ENCODE data around the gene BEND5. TPM values are rescaled to one million over a fixed set of nuclear protein-coding genes. Genes with fewer than 3 reads are reported as not detected.
A peak's percentile ranks its signal among the peaks of the same experiment; 100 is the strongest.

BEND5 gene, protein sequence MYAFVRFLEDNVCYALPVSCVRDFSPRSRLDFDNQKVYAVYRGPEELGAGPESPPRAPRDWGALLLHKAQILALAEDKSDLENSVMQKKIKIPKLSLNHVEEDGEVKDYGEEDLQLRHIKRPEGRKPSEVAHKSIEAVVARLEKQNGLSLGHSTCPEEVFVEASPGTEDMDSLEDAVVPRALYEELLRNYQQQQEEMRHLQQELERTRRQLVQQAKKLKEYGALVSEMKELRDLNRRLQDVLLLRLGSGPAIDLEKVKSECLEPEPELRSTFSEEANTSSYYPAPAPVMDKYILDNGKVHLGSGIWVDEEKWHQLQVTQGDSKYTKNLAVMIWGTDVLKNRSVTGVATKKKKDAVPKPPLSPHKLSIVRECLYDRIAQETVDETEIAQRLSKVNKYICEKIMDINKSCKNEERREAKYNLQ
- 2.2 TPM for total RNA-seq
- 1 to 10 TPM in 3 of 4 donors, under 1 TPM in 1; 0.56 to 2.2 (median 1.5) TPM for polyA plus RNA-seq

DNA sequence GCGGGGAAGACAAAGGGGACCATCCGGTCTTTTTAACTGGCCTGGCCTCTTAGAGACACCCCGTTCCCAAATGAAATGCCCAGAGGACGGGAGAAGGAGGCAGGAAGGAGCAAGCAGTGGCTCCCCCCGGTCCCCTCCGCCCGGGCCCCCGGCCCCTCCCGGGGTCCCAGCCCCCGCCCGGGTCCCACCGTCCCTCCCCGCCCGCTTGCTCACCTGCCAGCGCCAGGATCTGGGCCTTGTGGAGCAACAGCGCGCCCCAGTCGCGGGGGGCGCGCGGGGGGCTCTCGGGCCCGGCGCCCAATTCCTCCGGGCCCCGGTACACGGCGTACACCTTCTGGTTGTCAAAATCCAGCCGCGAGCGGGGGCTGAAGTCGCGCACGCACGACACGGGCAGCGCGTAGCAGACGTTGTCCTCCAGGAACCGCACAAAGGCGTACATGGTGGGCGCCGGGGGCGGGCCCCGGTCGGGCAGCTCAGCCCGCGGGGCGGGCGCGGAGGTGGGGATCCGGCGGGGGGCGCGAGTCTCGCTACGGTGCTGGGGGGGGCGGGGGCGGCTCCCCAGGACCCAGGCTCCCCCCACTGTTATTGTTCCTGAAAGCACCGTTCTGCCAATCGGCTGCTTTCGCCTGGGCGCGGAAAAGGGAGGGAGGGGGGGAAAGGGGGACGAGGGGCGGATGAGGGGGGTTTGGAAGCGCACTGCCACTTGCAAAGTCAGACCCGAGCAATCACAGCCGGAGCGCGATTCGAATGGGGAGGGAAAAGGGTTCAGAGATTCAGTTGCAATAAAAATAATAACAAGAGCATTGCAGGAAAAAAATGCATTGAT lies at the start of gene BEND5:
TSS of gene BEND5 (minus strand) at position 499 of the 826 bp plus-strand sequence. CDS start at position 439, 60 bp downstream.
- Mint-ChIP-seq H3K9me3 (peaks cover 0 to 11% (median 0%) of the 10 kb centered on the region in 7 donors), H3K4me3 (peak within 1 kb of the TSS; percentile 79 to 91 (median 84)), H3K36me3 (no peaks in the 10 kb centered on the region), H3K4me1 (peaks cover 0 to 36% (median 11%) of the 10 kb centered on the region in 4 donors), H3K27me3 (peaks cover 37% of the 10 kb centered on the region), H3K27ac (peak within 1 kb of the TSS; percentile 77 to 98 (median 92))
- Histone ChIP-seq H3K27me3 (ENCODE audit: control insufficient read depth, insufficient read depth, low read length) (peaks cover 8% of the 10 kb centered on the region), H3K36me3 (ENCODE audit: control insufficient read depth, insufficient read depth, low read length) (no peaks in the 10 kb centered on the region), H3K27ac (ENCODE audit: insufficient read depth, low read length, poor library complexity, severe bottlenecking) (peak within 1 kb of the TSS; percentile 49), H3K4me1 (ENCODE audit: control insufficient read depth, insufficient read depth, low read length, poor library complexity, severe bottlenecking) (peaks cover 3% of the 10 kb centered on the region), H3K9me3 (ENCODE audit: control insufficient read depth in 2 of 2, low read length in 2 of 2) (no peaks in the 10 kb centered on the region), H3K4me3 (ENCODE audit: low read depth, low read length) (peak within 1 kb of the TSS; percentile 53)
- DNase-seq (peak; percentile 35 to 66 (median 52)), ATAC-seq (ENCODE audit: low read depth in 2 of 2) (peak; percentile 40 to 60)

DNA sequence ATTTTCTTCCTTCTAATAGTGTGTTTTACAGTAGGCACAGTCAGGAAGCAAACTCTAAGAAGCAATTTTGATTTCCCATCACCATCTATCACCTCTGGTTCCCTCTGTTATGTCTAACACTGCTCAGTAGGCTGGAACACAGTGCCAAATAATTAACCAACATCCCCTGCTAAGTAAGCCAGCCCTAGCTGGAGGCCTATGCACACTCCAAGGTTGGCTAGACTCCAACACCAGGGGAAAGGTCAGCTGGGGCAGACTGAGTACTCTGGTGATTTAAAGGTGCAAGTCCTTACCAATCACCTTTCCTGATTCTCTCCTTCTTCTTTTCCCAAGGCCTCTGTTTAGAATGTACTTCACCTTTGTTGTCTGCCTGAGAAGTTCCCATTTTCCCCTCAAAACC lies 46.5 kb upstream of the BEND5 start:
- Mint-ChIP-seq H3K9me3 (peaks cover 0 to 2% (median 0%) of the 10 kb centered on the region in 7 donors), H3K27ac (no peak overlapping the region), H3K4me3 (no peak overlapping the region), H3K4me1 (no peaks in the 10 kb centered on the region), H3K27me3 (no peaks in the 10 kb centered on the region), H3K36me3 (no peaks in the 10 kb centered on the region)
- H3K27ac ChIP-seq (ENCODE audit: insufficient read depth, low read length, poor library complexity, severe bottlenecking) = no peak overlapping the region
- ATAC-seq (ENCODE audit: low read depth in 2 of 2) = no peak
- H3K4me3 ChIP-seq (ENCODE audit: low read depth, low read length) = no peak overlapping the region
- no peak for DNase-seq
- H3K36me3 ChIP-seq (ENCODE audit: control insufficient read depth, insufficient read depth, low read length) = no peaks in the 10 kb centered on the region
- H3K9me3 ChIP-seq (ENCODE audit: control insufficient read depth in 2 of 2, low read length in 2 of 2) = no peaks in the 10 kb centered on the region
- H3K4me1 ChIP-seq (ENCODE audit: control insufficient read depth, insufficient read depth, low read length, poor library complexity, severe bottlenecking) = no peaks in the 10 kb centered on the region
- H3K27me3 ChIP-seq (ENCODE audit: control insufficient read depth, insufficient read depth, low read length) = no peaks in the 10 kb centered on the region

DNA sequence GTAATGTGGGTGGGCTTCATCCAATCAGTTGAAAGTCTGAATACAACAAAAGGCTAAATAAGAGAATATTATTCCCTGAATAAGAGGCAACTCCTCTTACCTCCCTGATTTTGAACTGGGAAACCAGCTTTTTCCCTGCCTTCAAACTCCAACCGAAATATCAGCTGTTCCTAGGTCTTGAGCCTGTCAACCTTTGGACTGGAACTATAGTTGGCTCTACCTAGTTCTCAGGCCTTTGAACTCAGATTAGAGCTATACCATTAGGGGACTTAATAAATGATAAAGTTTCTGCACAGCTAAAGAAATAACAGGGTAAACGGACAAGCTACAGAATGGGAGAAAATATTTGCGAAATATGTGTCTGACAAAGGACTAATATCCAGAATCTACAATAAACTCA lies 43.8 kb upstream of the BEND5 start:
- H3K4me1 Mint-ChIP-seq = no peaks in the 10 kb centered on the region

DNA sequence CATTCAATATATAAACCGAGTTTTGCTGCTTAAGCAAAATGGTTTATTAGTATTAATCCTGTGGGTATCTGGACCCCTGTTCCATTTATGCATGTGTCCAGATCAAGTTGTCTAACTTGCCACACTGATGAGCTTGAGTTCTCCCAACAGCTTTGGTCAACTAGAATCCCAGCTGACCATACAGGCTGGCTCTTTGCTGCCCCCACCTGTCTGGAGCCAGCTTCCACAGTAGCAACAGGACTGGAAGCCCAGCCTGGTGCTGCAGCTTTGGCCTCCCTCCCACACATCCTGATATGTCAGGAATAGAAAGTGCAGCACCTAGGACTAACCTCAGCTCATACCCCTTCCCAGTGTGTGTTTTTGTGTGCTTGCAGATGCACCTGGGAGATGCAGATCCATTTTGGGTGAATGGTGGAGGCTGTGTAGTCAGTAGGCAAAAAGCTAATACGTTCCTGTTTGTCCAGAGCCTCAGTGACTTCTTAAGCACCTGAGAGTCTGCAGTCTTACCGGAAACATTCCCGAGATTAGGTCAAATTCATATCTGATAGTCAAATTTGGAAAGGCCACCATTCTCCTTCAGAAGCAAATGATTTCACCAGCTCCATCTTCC lies 40.9 kb upstream of the BEND5 start:
- H3K4me3 ChIP-seq (ENCODE audit: low read depth, low read length) = no peak overlapping the region
- peak in 1 of 3 donors; percentile 15 for DNase-seq

More for the DNA sequence above, 43.8 kb upstream of the BEND5 start:
- Histone ChIP-seq H3K4me1 (ENCODE audit: control insufficient read depth, insufficient read depth, low read length, poor library complexity, severe bottlenecking) (no peaks in the 10 kb centered on the region), H3K9me3 (ENCODE audit: control insufficient read depth in 2 of 2, low read length in 2 of 2) (no peaks in the 10 kb centered on the region), H3K36me3 (ENCODE audit: control insufficient read depth, insufficient read depth, low read length) (no peaks in the 10 kb centered on the region), H3K27me3 (ENCODE audit: control insufficient read depth, insufficient read depth, low read length) (no peaks in the 10 kb centered on the region), H3K4me3 (ENCODE audit: low read depth, low read length) (no peak overlapping the region), H3K27ac (ENCODE audit: insufficient read depth, low read length, poor library complexity, severe bottlenecking) (no peak overlapping the region)
- ATAC-seq (ENCODE audit: low read depth in 2 of 2) = no peak
- Mint-ChIP-seq H3K9me3 (peaks cover 0 to 2% (median 0%) of the 10 kb centered on the region in 7 donors), H3K4me3 (no peak overlapping the region), H3K36me3 (no peaks in the 10 kb centered on the region), H3K27ac (no peak overlapping the region), H3K27me3 (no peaks in the 10 kb centered on the region)
- no peak for DNase-seq

DNA sequence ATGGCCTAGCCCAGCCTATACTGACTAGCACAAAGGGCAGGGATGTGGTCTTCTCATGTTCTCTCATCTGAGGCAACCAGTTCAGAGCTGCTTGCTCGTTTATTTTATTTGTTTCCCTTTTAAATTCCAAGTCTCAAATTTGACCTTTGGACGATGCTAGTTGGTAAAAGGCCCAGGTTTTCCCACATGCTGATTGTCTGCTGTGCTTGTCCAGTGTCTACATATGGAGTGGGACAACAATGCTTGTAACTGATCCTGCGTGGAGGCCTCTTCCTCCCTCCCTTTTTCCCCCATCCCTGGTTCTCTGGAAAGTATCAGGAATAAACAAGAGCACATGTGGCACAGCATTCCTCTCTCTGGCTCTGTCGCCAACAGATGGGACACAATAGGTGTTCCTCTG lies 34.0 kb upstream of the BEND5 start:
- peaks cover 0 to 8% (median 0%) of the 10 kb centered on the region in 7 donors for H3K9me3 Mint-ChIP-seq
- no peak for DNase-seq
- ATAC-seq (ENCODE audit: low read depth in 2 of 2) = no peak
- no peak overlapping the region for H3K27ac ChIP-seq (ENCODE audit: insufficient read depth, low read length, poor library complexity, severe bottlenecking)
- H3K4me3 ChIP-seq (ENCODE audit: low read depth, low read length) = no peak overlapping the region
- H3K27me3 Mint-ChIP-seq = no peaks in the 10 kb centered on the region
- H3K4me3 Mint-ChIP-seq = no peak overlapping the region
- no peaks in the 10 kb centered on the region for H3K27me3 ChIP-seq (ENCODE audit: control insufficient read depth, insufficient read depth, low read length)
- H3K36me3 Mint-ChIP-seq = no peaks in the 10 kb centered on the region
- no peaks in the 10 kb centered on the region for H3K4me1 Mint-ChIP-seq
- no peaks in the 10 kb centered on the region for H3K36me3 ChIP-seq (ENCODE audit: control insufficient read depth, insufficient read depth, low read length)
- H3K9me3 ChIP-seq (ENCODE audit: control insufficient read depth in 2 of 2, low read length in 2 of 2) = no peaks in the 10 kb centered on the region
- H3K4me1 ChIP-seq (ENCODE audit: control insufficient read depth, insufficient read depth, low read length, poor library complexity, severe bottlenecking) = no peaks in the 10 kb centered on the region
- no peak overlapping the region for H3K27ac Mint-ChIP-seq

More for the DNA sequence above, 40.9 kb upstream of the BEND5 start:
- Mint-ChIP-seq H3K4me1 (no peaks in the 10 kb centered on the region), H3K9me3 (peaks cover 0 to 4% (median 0%) of the 10 kb centered on the region in 7 donors), H3K27me3 (no peaks in the 10 kb centered on the region), H3K4me3 (no peak overlapping the region), H3K36me3 (no peaks in the 10 kb centered on the region), H3K27ac (no peak overlapping the region)
- Histone ChIP-seq H3K27me3 (ENCODE audit: control insufficient read depth, insufficient read depth, low read length) (no peaks in the 10 kb centered on the region), H3K9me3 (ENCODE audit: control insufficient read depth in 2 of 2, low read length in 2 of 2) (no peaks in the 10 kb centered on the region), H3K36me3 (ENCODE audit: control insufficient read depth, insufficient read depth, low read length) (no peaks in the 10 kb centered on the region), H3K27ac (ENCODE audit: insufficient read depth, low read length, poor library complexity, severe bottlenecking) (no peak overlapping the region), H3K4me1 (ENCODE audit: control insufficient read depth, insufficient read depth, low read length, poor library complexity, severe bottlenecking) (no peaks in the 10 kb centered on the region)
- ATAC-seq (ENCODE audit: low read depth in 2 of 2) = no peak

DNA sequence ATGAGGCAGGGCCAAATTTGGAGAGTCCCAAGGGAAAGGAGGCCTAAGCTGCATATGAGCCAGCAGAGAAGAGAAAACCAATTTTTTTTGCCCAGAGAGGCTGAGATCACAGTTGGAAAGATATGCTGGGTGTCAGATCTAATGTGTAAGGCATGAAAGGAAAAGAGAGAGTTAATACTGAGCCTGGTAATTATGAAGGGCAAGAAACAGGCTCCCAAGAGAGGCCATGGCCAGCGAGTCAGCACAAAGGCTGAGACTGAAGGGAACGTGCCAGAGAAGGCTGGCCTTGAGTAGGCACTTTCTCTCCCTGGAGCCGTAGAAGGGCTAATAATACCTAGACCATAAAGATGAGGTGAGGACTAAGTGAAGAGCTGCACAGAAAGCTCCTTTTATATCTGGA lies 31.8 kb upstream of the BEND5 start:
- H3K9me3 Mint-ChIP-seq = peaks cover 0 to 7% (median 2%) of the 10 kb centered on the region in 7 donors
- no peak overlapping the region for H3K27ac Mint-ChIP-seq

DNA sequence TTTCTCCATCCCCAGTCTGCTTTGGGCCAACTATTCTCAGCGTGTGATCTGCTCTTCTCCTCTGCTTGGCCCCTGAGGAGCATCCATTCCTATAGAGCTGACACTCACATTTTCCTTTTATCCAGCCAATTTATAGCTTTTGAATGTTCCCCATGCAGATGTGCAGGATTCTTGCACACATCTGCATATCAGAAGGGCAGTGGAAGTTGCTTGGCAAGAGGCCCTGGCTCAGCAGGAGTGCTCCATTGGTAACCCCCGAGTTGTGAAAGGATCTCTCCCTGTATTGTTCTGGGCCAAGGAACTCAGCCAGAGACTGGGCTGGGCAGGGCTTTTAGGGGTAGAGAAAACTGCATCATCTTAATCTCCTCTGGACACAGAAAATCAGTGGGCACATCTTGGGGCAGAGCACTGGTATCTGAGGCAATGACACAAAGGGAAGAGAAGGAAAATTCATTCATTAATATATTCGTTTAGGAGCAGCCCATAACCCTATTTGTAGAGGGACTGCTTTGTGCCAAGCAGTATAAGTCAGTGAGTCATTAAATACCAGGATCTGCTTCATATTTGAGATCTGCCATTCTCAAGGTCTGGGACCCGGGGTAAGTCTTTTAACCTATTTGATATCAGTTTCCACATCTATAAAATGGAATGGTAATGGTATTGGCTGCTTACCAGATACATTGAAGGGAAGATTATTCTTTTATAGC lies 31.0 kb upstream of the BEND5 start:
- Histone ChIP-seq H3K27ac (ENCODE audit: insufficient read depth, low read length, poor library complexity, severe bottlenecking) (no peak overlapping the region), H3K36me3 (ENCODE audit: control insufficient read depth, insufficient read depth, low read length) (no peaks in the 10 kb centered on the region), H3K4me1 (ENCODE audit: control insufficient read depth, insufficient read depth, low read length, poor library complexity, severe bottlenecking) (no peaks in the 10 kb centered on the region), H3K4me3 (ENCODE audit: low read depth, low read length) (no peak overlapping the region), H3K9me3 (ENCODE audit: control insufficient read depth in 2 of 2, low read length in 2 of 2) (no peaks in the 10 kb centered on the region), H3K27me3 (ENCODE audit: control insufficient read depth, insufficient read depth, low read length) (no peaks in the 10 kb centered on the region)
- DNase-seq = no peak
- no peak overlapping the region for H3K27ac Mint-ChIP-seq
- H3K27me3 Mint-ChIP-seq = no peaks in the 10 kb centered on the region
- no peak for ATAC-seq (ENCODE audit: low read depth in 2 of 2)
- H3K9me3 Mint-ChIP-seq = peaks cover 0 to 7% (median 2%) of the 10 kb centered on the region in 7 donors
- H3K4me3 Mint-ChIP-seq = no peak overlapping the region
- H3K4me1 Mint-ChIP-seq = no peaks in the 10 kb centered on the region
- H3K36me3 Mint-ChIP-seq = no peaks in the 10 kb centered on the region

More for the DNA sequence above, 31.8 kb upstream of the BEND5 start:
- Histone ChIP-seq H3K4me1 (ENCODE audit: control insufficient read depth, insufficient read depth, low read length, poor library complexity, severe bottlenecking) (no peaks in the 10 kb centered on the region), H3K27ac (ENCODE audit: insufficient read depth, low read length, poor library complexity, severe bottlenecking) (no peak overlapping the region), H3K4me3 (ENCODE audit: low read depth, low read length) (no peak overlapping the region), H3K36me3 (ENCODE audit: control insufficient read depth, insufficient read depth, low read length) (no peaks in the 10 kb centered on the region), H3K9me3 (ENCODE audit: control insufficient read depth in 2 of 2, low read length in 2 of 2) (no peaks in the 10 kb centered on the region), H3K27me3 (ENCODE audit: control insufficient read depth, insufficient read depth, low read length) (no peaks in the 10 kb centered on the region)
- DNase-seq (no peak), ATAC-seq (ENCODE audit: low read depth in 2 of 2) (no peak)
- H3K4me1 Mint-ChIP-seq = no peaks in the 10 kb centered on the region
- no peaks in the 10 kb centered on the region for H3K27me3 Mint-ChIP-seq
- peak overlapping the region in 1 of 4 donors; percentile 14 for H3K4me3 Mint-ChIP-seq
- no peaks in the 10 kb centered on the region for H3K36me3 Mint-ChIP-seq
